Loucy (cell line): Measurements from ENCODE around the gene ACACB.

Source experiments
- EZH2phosphoT487 ChIP-seq: fragments of 200-600 bp; IDR thresholded peaks from 2 replicates; pipeline ENCODE4 v1.6.1; 2018; ENCODE audit warnings: antibody characterized with exemption, mild to moderate bottlenecking, moderate library complexity, borderline replicate concordance
- TF ChIP-seq, protein P1 (sequence below): fragments of 200-600 bp; sonication (generic); conservative IDR thresholded peaks from 2 replicates; pipeline ENCODE4 v1.5.1; 2014; ENCODE audit warnings: mild to moderate bottlenecking, antibody characterized with exemption, low read length

DNA sequence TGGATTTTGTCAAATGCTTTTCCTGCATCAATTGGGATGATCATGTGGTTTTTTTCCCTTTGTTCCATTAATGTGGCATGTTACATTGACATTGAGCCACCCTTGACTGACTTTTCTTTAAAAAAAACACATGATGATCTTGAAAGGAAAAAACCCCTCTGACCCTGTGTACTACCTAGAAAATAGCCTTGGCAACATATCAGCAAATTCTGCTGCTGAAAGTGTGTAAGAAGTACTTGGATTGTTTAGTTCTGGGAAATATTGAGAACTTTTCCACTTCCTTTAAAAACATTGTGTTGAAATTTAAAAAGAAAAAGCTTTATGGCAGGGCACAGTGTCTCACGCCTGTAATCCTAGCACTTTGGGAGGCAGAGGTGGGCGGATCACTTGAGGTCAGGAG is 20.7 kb downstream of the ACACB start:
- TF ChIP-seq, protein P1, sequence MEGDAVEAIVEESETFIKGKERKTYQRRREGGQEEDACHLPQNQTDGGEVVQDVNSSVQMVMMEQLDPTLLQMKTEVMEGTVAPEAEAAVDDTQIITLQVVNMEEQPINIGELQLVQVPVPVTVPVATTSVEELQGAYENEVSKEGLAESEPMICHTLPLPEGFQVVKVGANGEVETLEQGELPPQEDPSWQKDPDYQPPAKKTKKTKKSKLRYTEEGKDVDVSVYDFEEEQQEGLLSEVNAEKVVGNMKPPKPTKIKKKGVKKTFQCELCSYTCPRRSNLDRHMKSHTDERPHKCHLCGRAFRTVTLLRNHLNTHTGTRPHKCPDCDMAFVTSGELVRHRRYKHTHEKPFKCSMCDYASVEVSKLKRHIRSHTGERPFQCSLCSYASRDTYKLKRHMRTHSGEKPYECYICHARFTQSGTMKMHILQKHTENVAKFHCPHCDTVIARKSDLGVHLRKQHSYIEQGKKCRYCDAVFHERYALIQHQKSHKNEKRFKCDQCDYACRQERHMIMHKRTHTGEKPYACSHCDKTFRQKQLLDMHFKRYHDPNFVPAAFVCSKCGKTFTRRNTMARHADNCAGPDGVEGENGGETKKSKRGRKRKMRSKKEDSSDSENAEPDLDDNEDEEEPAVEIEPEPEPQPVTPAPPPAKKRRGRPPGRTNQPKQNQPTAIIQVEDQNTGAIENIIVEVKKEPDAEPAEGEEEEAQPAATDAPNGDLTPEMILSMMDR = no peak
- no peak for TF ChIP-seq EZH2phosphoT487
